ENCODE measurements around the gene CABLES2.

Gene CABLES2

GRCh38 chr20:62430311-62430853 lies 23.3 kb upstream of the CABLES2 start:
- Histone ChIP-seq H3K9me3 (ENCODE audit: low read length) (no peaks in the 10 kb centered on the region), H3K9ac (ENCODE audit: low read length) (no peak overlapping the region)

DNA sequence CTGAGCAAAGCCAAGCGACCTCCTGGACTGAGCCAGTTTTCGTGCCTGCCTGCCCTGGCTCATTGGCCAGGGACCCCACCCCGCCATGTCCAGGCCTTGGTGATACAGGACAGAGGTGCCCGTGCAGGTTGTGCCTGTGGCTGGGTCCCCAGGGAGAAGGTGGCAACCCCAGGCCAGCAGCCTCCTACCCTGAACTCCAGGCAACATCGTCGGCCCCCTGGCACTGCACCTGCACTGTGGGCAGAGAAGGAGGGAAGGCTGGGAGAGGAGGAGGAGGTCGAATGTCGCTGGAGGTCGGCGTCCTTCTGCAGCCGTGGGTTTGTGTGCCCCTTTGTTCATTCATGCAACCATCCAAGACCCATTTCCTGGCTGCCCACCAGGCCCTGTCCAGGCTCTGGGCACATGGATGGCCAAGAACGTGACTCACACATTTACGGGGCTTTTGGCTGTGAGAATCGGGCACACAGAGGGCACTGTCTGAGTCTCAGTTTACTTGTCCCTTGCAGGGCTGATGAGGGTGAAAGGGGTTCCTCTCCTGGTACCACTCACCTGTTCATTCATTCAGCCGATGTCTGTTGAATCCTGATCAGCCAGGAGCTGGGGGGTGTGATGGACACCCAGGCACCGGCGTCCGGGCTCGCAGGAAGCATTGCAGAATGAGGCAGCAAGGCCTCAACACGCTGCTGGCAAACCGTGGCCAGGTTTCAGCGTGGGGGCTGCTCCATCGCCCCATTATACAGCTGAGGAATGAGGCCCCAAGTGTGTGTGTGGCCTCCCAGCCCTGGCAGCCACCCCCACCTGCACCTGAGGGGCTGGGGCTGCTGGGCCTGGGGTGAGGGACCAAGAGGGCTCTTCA lies 22.6 kb upstream of the CABLES2 start:
- TF ChIP-seq, protein P1, sequence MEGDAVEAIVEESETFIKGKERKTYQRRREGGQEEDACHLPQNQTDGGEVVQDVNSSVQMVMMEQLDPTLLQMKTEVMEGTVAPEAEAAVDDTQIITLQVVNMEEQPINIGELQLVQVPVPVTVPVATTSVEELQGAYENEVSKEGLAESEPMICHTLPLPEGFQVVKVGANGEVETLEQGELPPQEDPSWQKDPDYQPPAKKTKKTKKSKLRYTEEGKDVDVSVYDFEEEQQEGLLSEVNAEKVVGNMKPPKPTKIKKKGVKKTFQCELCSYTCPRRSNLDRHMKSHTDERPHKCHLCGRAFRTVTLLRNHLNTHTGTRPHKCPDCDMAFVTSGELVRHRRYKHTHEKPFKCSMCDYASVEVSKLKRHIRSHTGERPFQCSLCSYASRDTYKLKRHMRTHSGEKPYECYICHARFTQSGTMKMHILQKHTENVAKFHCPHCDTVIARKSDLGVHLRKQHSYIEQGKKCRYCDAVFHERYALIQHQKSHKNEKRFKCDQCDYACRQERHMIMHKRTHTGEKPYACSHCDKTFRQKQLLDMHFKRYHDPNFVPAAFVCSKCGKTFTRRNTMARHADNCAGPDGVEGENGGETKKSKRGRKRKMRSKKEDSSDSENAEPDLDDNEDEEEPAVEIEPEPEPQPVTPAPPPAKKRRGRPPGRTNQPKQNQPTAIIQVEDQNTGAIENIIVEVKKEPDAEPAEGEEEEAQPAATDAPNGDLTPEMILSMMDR (IDR thresholded peaks at IDR 0.05; ENCODE audit: low read length) = no peak
- TF ChIP-seq EZH2 (IDR thresholded peaks at IDR 0.05; ENCODE audit: borderline replicate concordance, low read length) = no peak
- Histone ChIP-seq H3K4me3 (ENCODE audit: low read depth, low read length, poor library complexity, severe bottlenecking) (no peak overlapping the region), H3K36me3 (ENCODE audit: insufficient read depth, low read length) (no peaks in the 10 kb centered on the region), H3K9me3 (ENCODE audit: low read length) (no peaks in the 10 kb centered on the region), H3K79me2 (ENCODE audit: insufficient read depth, low read length) (no peaks in the 10 kb centered on the region), H3K27ac (ENCODE audit: low read depth, low read length, poor library complexity, severe bottlenecking) (no peak overlapping the region), H3K27me3 (ENCODE audit: insufficient read depth, low read length) (no peaks in the 10 kb centered on the region; the same call in 1 of the 2 replicates), H4K20me1 (ENCODE audit: insufficient read depth, low read length) (no peaks in the 10 kb centered on the region), H3K4me1 (ENCODE audit: insufficient read depth, low read length, severe bottlenecking) (no peaks in the 10 kb centered on the region), H2AFZ (ENCODE audit: low read length) (no peak overlapping the region), H3K9ac (ENCODE audit: low read length) (no peak overlapping the region), H3K9me2 (ENCODE audit: low read depth, low read length) (no peaks in the 10 kb centered on the region), H3F3A (ENCODE audit: insufficient read depth, low read length) (no peaks in the 10 kb centered on the region), H3K4me2 (ENCODE audit: low read length) (no peak overlapping the region)

More at GRCh38 chr20:62430311-62430853, 23.3 kb upstream of the CABLES2 start:
- no peaks in the 10 kb centered on the region; the same call in 1 of the 2 replicates for H3K27me3 ChIP-seq (ENCODE audit: insufficient read depth, low read length)
- no peak overlapping the region for H3K4me3 ChIP-seq (ENCODE audit: low read depth, low read length, poor library complexity, severe bottlenecking)
- H3K4me2 ChIP-seq (ENCODE audit: low read length) = no peak overlapping the region
- no peak for TF ChIP-seq EZH2 (IDR thresholded peaks at IDR 0.05; ENCODE audit: borderline replicate concordance, low read length)
- TF ChIP-seq, protein P1 (IDR thresholded peaks at IDR 0.05; ENCODE audit: low read length) = no peak
- no peaks in the 10 kb centered on the region for H3F3A ChIP-seq (ENCODE audit: insufficient read depth, low read length)
- no peak overlapping the region for H2AFZ ChIP-seq (ENCODE audit: low read length)
- no peaks in the 10 kb centered on the region for H3K36me3 ChIP-seq (ENCODE audit: insufficient read depth, low read length)
- no peak overlapping the region for H3K27ac ChIP-seq (ENCODE audit: low read depth, low read length, poor library complexity, severe bottlenecking)
- H4K20me1 ChIP-seq (ENCODE audit: insufficient read depth, low read length) = no peaks in the 10 kb centered on the region
- no peaks in the 10 kb centered on the region for H3K9me2 ChIP-seq (ENCODE audit: low read depth, low read length)
- H3K4me1 ChIP-seq (ENCODE audit: insufficient read depth, low read length, severe bottlenecking) = no peaks in the 10 kb centered on the region
- H3K79me2 ChIP-seq (ENCODE audit: insufficient read depth, low read length) = no peaks in the 10 kb centered on the region

- Histone ChIP-seq H3K9ac (ENCODE audit: low read length) (no peak overlapping the region), H4K20me1 (ENCODE audit: insufficient read depth, low read length) (no peaks in the 10 kb centered on the region), H3K27me3 (ENCODE audit: insufficient read depth, low read length) (no peaks in the 10 kb centered on the region; the same call in 1 of the 2 replicates), H3K36me3 (ENCODE audit: insufficient read depth, low read length) (no peaks in the 10 kb centered on the region), H3K4me1 (ENCODE audit: insufficient read depth, low read length, severe bottlenecking) (no peaks in the 10 kb centered on the region), H3K79me2 (ENCODE audit: insufficient read depth, low read length) (no peaks in the 10 kb centered on the region), H3K4me3 (ENCODE audit: low read depth, low read length, poor library complexity, severe bottlenecking) (no peak overlapping the region), H3K27ac (ENCODE audit: low read depth, low read length, poor library complexity, severe bottlenecking) (no peak overlapping the region), H3K4me2 (ENCODE audit: low read length) (no peak overlapping the region), H3K9me2 (ENCODE audit: low read depth, low read length) (no peaks in the 10 kb centered on the region), H3F3A (ENCODE audit: insufficient read depth, low read length) (no peaks in the 10 kb centered on the region), H2AFZ (ENCODE audit: low read length) (no peak overlapping the region), H3K9me3 (ENCODE audit: low read length) (no peaks in the 10 kb centered on the region)
- TF ChIP-seq, protein P1 (IDR thresholded peaks at IDR 0.05; ENCODE audit: low read length) = no peak
- no peak for TF ChIP-seq EZH2 (IDR thresholded peaks at IDR 0.05; ENCODE audit: borderline replicate concordance, low read length)
Measured at GRCh38 chr20:62428396-62429295, 21.6 kb upstream of the CABLES2 start.

Measured in OCI-LY1 (cell line).